AG04449 (cell line): ENCODE data around the gene CCDC117.
A peak's percentile ranks its signal among the peaks of the same experiment; 100 is the strongest.
"Not testable (repeated sequence)": the region's sequence is repeated elsewhere in the genome, so short reads cannot be mapped to it uniquely, and the experiment has no call there.

Experiments
- CTCF ChIA-PET: fragments of 350-600 bp; formaldehyde crosslinking; extraction: SDS; loops from one replicate; lab custom pipeline; 2021; ENCODE audit warnings: antibody characterized with exemption; lab: Yijun Ruan, JAX
- POLR2A ChIA-PET: fragments of 400-600, 350-600 bp; formaldehyde crosslinking; extraction: SDS; loops from one replicate; lab custom pipeline; 2020; ENCODE audit warnings: antibody characterized with exemption, inconsistent platforms; lab: Yijun Ruan, JAX
- DNase-seq: peaks from one replicate; pipeline ENCODE4 v3.0.0-alpha.2; 2010; ENCODE audit warnings: low read depth, low spot score
- H3K4me3 ChIP-seq: 2 replicates; pipeline ENCODE4 v1.5.1; 2011; ENCODE audit warnings: low read depth, mild to moderate bottlenecking, control low read depth, low read length
- TF ChIP-seq, protein P1 (sequence below): IDR thresholded peaks from one replicate; pipeline ENCODE4 v1.5.1; 2011; ENCODE audit warnings: mild to moderate bottlenecking, moderate library complexity, low read length, control low read depth, inconsistent platforms; ENCODE audit not compliant: insufficient read depth; ENCODE audit errors: missing control alignments

Gene CCDC117

DNA sequence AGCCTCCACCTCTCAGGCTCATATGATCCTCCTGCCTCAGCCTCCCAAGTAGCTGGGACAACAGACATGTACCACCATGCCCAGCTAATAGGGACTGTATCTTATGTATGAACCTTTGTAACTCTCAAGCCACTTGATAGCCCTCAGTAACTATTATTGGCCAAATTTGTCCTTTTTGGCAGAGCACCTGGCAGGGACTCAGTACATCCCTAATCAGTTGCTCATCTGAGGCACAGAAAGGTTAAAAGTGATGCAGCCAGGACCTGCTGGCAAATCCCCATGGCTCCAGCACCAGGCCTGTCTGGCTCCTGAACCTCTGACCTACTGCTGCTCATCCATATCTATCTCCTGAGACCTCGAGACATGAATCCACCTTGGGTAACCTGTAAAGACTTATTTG is 49.0 kb downstream of the CCDC117 start:
- DNase-seq = no peak
- TF ChIP-seq, protein P1, sequence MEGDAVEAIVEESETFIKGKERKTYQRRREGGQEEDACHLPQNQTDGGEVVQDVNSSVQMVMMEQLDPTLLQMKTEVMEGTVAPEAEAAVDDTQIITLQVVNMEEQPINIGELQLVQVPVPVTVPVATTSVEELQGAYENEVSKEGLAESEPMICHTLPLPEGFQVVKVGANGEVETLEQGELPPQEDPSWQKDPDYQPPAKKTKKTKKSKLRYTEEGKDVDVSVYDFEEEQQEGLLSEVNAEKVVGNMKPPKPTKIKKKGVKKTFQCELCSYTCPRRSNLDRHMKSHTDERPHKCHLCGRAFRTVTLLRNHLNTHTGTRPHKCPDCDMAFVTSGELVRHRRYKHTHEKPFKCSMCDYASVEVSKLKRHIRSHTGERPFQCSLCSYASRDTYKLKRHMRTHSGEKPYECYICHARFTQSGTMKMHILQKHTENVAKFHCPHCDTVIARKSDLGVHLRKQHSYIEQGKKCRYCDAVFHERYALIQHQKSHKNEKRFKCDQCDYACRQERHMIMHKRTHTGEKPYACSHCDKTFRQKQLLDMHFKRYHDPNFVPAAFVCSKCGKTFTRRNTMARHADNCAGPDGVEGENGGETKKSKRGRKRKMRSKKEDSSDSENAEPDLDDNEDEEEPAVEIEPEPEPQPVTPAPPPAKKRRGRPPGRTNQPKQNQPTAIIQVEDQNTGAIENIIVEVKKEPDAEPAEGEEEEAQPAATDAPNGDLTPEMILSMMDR = no peak
- ChIA-PET POLR2A (no interaction called here), CTCF (interaction anchor here (1.1 to 3.4 kb wide), 3 partner anchors 8 to 221 kb away, joined by 6 to 14 read pairs (median 11); no protein-coding TSS in a partner anchor)
- H3K4me3 ChIP-seq = no peak overlapping the region

DNA sequence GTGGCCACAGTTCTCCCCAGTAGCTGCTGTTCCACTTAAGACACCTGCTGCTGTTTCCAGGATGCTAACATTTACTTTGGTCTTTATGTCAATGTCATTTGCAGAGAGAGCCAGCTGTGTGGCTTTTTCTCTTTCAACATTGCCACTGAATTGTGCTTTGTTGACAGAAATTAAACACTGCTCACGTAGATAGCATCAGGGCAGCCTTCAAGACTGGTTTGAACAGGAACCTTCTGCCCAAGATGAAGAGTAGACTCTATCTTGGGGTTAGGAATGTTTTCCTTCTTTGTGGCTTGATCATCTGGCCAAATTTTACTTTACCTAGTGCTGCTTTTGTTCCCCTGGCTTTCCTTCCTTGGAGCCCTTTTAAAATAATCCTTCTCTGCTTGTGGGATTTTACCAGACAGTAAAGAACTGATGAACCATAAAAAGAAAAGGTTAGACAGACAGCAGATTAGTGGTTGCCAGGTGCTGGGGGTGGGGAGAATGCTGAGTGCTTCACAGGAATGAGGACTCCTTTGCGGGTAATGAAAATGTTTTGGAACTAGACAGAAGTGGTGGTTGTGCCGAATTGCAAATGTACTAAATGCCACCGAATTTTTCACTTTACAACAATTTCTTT is 50.5 kb downstream of the CCDC117 start:
- POLR2A ChIA-PET = no interaction called here
- no peak overlapping the region for H3K4me3 ChIP-seq
- CTCF ChIA-PET = interaction anchor here (3.4 kb wide), 1 partner anchor 223 kb away, joined by 11 read pairs; no protein-coding TSS in a partner anchor
- TF ChIP-seq, protein P1 = no peak
- no peak for DNase-seq

DNA sequence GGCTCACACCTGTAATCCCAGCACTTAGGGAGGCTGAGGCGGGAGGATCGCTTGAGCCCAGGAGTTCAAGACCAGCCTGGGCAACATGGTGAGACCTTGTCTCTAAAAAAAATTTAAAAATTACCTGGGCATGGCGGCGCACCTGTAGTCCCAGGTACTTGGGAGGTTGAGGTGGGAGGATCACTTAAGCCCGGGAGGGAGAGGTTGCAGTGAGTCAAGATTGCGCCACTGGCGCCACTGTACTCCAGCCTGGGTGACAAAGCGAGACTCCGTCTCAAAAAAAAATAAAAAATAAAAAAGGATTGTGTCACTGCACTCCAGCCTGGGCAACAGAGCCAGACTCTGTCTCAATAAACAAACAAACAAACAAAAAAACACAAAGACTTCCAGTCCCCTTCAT is 52.0 kb downstream of the CCDC117 start:
- DNase-seq, POLR2A ChIA-PET, CTCF ChIA-PET, H3K4me3 ChIP-seq: not testable (repeated sequence)

DNA sequence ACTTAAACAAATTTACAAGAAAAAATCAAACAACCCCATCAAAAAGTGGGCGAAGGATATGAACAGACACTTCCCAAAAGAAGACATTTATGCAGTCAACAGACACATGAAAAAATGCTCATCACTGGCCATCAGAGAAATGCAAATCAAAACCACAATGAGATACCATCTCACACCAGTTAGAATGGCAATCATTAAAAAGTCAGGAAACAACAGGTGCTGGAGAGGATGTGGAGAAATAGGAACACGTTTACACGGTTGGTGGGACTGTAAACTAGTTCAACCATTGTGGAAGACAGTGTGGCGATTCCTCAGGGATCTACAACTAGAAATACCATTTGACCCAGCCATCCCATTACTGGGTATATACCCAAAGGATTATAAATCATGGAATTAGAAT is 53.9 kb downstream of the CCDC117 start:
- POLR2A ChIA-PET, H3K4me3 ChIP-seq, DNase-seq: not testable (repeated sequence)
- CTCF ChIA-PET = interaction anchor here (5.9 kb wide), 1 partner anchor 11 kb away, joined by 59 read pairs; no protein-coding TSS in a partner anchor

DNA sequence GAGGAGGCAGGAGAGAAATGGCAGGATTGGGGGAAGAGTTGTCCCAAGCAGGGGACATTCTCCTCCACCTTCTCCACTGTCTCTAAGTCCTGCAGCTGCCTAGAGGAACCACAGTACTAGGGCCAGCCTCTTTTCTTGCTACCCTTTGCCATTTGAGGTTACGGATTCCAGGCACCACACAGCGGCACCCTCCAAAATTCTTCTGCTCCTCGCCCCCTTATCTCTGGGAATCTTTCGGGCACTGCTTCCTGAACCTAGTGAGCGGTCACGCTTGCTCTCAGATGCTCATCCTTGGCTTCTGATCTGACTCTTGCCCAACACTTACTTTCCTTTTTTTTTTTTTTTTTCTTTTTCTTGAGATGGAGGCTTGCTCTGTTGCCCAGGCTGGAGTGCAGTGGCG is 54.4 kb downstream of the CCDC117 start:
- no peak overlapping the region for H3K4me3 ChIP-seq
- TF ChIP-seq, protein P1 = no peak
- POLR2A ChIA-PET = no interaction called here
- CTCF ChIA-PET = interaction anchor here (2.5 to 7.1 kb wide), 4 partner anchors 10 to 226 kb away, joined by 11 to 211 read pairs (median 50); no protein-coding TSS in a partner anchor
- no peak for DNase-seq

DNA sequence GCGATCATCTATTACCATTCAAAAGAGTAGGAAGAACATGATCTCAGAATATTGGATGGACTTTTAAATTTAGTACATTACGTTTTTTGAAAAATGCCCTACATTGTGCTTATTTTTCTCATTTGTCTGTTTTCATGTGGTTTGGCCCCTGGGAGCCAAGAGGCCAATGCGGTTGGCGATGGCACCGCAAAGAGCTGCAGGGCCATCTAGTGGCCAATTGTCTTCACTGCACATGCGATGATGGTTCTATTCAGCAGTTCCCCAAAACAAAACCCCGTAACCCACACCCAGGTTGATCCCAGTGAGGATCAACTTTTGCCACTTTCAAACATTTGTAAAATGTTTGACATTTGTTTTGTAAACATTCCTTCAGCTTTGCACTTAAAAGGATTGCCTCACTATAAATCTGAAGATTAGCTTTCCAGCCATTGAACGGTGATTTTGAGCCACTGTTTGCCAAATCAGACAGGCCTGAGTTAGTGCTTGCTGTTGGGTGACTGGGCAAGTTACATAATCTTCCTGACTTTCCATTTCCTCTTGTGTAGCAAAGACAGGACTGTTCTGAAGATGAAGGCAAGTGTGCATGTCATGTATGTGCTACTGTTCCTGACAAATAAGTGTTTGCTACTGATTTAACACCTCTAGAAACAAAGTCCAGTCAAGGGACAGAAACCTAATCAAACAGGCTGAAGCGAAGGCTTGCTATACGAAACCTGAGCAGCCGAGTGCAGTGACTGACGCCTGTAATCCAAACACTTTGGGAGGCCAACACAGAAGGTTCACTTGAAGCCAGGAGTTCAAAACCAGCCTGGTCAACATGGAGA is 57.1 kb downstream of the CCDC117 start:
- DNase-seq = peak; percentile 7
- POLR2A ChIA-PET = interaction anchor here (0.6 kb wide), 1 partner anchor 290 kb away, joined by 4 read pairs; no protein-coding TSS in a partner anchor
- TF ChIP-seq, protein P1 = peak; percentile 89

DNA sequence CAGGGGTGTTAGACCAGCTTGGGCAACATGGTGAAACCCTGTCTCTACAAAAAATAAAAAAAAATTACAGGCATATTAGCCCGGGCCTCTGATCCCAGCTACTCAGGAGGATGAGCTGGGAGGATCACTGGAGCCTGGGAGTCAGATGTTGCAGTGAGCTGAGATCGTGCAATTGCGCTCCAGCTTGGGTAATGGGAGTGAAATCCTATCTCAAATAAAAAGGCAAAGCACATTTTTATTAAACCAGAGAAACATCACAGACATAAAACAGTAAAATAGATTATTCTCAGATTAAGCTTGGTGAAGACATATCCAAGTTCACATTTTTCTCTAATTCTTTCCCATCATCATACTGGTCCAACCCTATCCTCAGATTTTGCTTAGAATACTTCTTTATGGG is 57.9 kb downstream of the CCDC117 start:
- POLR2A ChIA-PET = no interaction called here
- no peak overlapping the region for H3K4me3 ChIP-seq
- TF ChIP-seq, protein P1 = no peak
- CTCF ChIA-PET = interaction anchor here (0.7 to 7.1 kb wide), 19 partner anchors 10 to 810 kb away, joined by 3 to 211 read pairs (median 8); no protein-coding TSS in a partner anchor
- DNase-seq = no peak

More for the DNA sequence above, 57.1 kb downstream of the CCDC117 start:
- CTCF ChIA-PET = interaction anchor here (0.6 to 7.1 kb wide), 43 partner anchors 8 to 941 kb away, joined by 3 to 211 read pairs (median 5); no protein-coding TSS in a partner anchor
- no peak overlapping the region for H3K4me3 ChIP-seq
